22Rv1 (cell line): ENCODE data around the gene C16orf86.
"Not testable (repeated sequence)": the region's sequence is repeated elsewhere in the genome, so short reads cannot be mapped to it uniquely, and the experiment has no call there.

Source experiments
- H3K27ac ChIP-seq: fragments of 450-650 bp; 2 replicates; pipeline ENCODE4 v1.5.1; 2017
- ZFX ChIP-seq: fragments of 450-650 bp; IDR thresholded peaks from 2 replicates; pipeline ENCODE4 v1.6.1; 2017; ENCODE audit warnings: antibody characterized with exemption, borderline replicate concordance
- TF ChIP-seq, protein P1 (sequence below): fragments of 450-650 bp; IDR thresholded peaks from 2 replicates; pipeline ENCODE4 v1.5.1; 2017; ENCODE audit warnings: mild to moderate bottlenecking

The C16orf86 gene

GRCh38 chr16:67683767-67684166 lies 17.2 kb downstream of the C16orf86 start:
- TF ChIP-seq, protein P1, sequence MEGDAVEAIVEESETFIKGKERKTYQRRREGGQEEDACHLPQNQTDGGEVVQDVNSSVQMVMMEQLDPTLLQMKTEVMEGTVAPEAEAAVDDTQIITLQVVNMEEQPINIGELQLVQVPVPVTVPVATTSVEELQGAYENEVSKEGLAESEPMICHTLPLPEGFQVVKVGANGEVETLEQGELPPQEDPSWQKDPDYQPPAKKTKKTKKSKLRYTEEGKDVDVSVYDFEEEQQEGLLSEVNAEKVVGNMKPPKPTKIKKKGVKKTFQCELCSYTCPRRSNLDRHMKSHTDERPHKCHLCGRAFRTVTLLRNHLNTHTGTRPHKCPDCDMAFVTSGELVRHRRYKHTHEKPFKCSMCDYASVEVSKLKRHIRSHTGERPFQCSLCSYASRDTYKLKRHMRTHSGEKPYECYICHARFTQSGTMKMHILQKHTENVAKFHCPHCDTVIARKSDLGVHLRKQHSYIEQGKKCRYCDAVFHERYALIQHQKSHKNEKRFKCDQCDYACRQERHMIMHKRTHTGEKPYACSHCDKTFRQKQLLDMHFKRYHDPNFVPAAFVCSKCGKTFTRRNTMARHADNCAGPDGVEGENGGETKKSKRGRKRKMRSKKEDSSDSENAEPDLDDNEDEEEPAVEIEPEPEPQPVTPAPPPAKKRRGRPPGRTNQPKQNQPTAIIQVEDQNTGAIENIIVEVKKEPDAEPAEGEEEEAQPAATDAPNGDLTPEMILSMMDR: no peak
- TF ChIP-seq ZFX: no peak
- no peak overlapping the region for H3K27ac ChIP-seq

GRCh38 chr16:67685388-67686112 lies 18.9 kb downstream of the C16orf86 start:
- TF ChIP-seq, protein P1: no peak
- no peak for TF ChIP-seq ZFX
- 0 out of 2 replicates have a peak overlapping the region, but pooled peaks have one; percentile 26 for H3K27ac ChIP-seq

DNA sequence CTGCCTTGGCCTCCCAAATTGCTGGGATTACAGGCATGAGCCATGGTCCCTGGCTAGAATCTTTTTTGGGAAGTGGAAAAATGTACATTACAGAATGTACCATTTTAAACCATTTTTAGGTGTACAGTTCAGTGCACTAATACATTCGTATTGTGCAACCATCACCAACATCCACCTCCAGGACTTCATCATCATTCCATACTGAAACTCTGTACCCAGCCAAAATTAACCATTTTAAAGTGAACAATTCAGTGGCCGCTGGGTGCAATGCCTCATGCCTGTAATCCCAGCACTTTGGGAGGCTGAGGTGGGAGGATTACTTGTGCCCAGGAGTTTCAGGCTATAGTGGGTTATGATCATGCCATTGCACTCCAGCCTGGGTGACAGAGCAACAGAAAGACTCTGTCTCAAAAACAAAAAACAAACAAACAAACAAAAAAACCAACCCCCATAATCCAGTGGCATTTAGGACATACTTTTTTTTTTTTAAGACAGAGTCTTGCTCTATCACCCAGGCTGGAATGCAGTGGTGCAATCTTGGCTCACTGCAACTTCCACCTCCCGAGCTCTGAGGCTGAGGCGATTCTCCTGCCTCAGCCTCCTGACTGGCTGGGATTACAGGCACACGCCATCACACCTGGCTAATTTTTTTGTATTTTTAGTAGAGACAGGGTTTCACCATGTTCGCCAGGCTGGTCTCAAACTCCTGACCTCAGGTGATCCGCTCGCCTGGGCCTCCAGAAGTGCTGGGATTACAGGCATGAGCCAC lies 27.1 kb downstream of the C16orf86 start:
- not testable (repeated sequence) for H3K27ac ChIP-seq

GRCh38 chr16:67694611-67695010 lies 28.0 kb downstream of the C16orf86 start:
- TF ChIP-seq, protein P1: no peak
- TF ChIP-seq ZFX: no peak
- no peak overlapping the region for H3K27ac ChIP-seq

- no peak overlapping the region for H3K27ac ChIP-seq
- TF ChIP-seq, protein P1: no peak
- no peak for TF ChIP-seq ZFX
Measured at GRCh38 chr16:67697422-67698185, 31.0 kb downstream of the C16orf86 start.

GRCh38 chr16:67699265-67699664 lies 32.7 kb downstream of the C16orf86 start:
- no peak overlapping the region for H3K27ac ChIP-seq
- no peak for TF ChIP-seq ZFX
- TF ChIP-seq, protein P1: no peak

GRCh38 chr16:67701420-67701819 lies 34.8 kb downstream of the C16orf86 start:
- TF ChIP-seq ZFX: no peak
- TF ChIP-seq, protein P1: no peak
- no peak overlapping the region for H3K27ac ChIP-seq
